Nephron progenitor cell (in vitro differentiated cells): ENCODE results near the gene SLC25A38.

Source experiments
- DNase-seq: peaks from one replicate; pipeline ENCODE4 v3.0.0; 2021
- H3K27ac Mint-ChIP-seq: 2 replicates; pipeline ENCODE4 v1.8.0; 2021; ENCODE audit warnings: mild to moderate bottlenecking, moderate library complexity, mixed read lengths
- H3K27me3 Mint-ChIP-seq: 2 replicates; pipeline ENCODE4 v1.8.0; 2021; ENCODE audit warnings: mild to moderate bottlenecking, low read depth, mixed read lengths; ENCODE audit not compliant: poor library complexity
- H3K36me3 Mint-ChIP-seq: 2 replicates; pipeline ENCODE4 v1.8.0; 2021; ENCODE audit warnings: low read depth, mixed read lengths
- H3K4me1 Mint-ChIP-seq: 2 replicates; pipeline ENCODE4 v1.8.0; 2021; ENCODE audit warnings: mixed read lengths
- H3K4me3 Mint-ChIP-seq: 2 replicates; pipeline ENCODE4 v1.8.0; 2021; ENCODE audit warnings: mild to moderate bottlenecking, moderate library complexity, mixed read lengths
- H3K9me3 Mint-ChIP-seq: 2 replicates; pipeline ENCODE4 v1.8.0; 2021; ENCODE audit warnings: mild to moderate bottlenecking, moderate library complexity, mixed read lengths
- CTCF ChIP-seq: fragments of 200-600 bp; sonication (generic); IDR thresholded peaks from 2 replicates; pipeline ENCODE4 v1.5.0; 2021; ENCODE audit warnings: antibody characterized with exemption

SLC25A38 gene

DNA sequence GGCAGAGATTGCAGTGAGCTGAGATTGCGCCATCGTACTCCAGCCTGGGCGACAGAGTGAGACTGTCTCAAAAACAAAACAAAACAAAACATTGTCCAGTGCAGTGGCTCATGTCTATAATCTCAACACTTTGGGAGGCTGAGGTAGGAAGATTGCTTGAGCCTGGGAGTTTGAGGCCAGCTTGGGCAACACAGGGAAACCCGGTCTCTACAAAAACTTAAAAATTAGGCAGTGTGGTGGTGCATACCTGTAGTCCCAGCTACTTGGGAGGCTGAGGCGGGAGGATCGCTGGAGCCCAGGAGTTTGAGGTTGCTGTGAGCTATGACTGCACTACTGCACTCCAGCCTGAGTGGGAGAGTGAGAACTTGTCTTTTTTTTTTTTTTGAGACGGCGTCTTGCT is 57.1 kb downstream of the SLC25A38 start:
- H3K36me3 Mint-ChIP-seq = no peaks in the 10 kb centered on the region
- H3K4me3 Mint-ChIP-seq = no peak overlapping the region
- H3K27ac Mint-ChIP-seq = no peak overlapping the region
- H3K27me3 Mint-ChIP-seq = peaks cover 8% of the 10 kb centered on the region
- H3K9me3 Mint-ChIP-seq = no peaks in the 10 kb centered on the region
- no peak for DNase-seq
- no peaks in the 10 kb centered on the region for H3K4me1 Mint-ChIP-seq
- no peak for TF ChIP-seq CTCF

DNA sequence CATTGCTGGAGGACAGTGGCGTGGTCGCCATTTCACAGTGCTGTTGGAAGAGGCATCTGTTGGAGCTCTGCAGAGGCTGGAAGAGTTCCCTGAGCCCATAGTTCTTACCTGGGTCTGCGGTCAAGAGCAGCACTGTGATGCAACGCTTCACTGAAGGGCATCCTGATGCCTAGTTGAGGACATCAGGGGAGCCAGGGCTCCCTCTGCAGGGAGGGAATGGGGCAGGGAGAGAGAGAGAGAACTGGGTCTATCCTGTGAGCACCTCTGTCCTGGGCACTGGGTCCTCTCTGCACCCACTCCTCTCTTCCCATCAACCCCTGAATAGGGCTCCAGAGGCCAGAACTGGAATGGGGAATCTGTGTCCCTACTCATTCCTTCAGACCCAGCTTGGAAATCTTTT is 60.4 kb downstream of the SLC25A38 start:
- H3K9me3 Mint-ChIP-seq = no peaks in the 10 kb centered on the region
- H3K4me3 Mint-ChIP-seq = no peak overlapping the region
- H3K27me3 Mint-ChIP-seq = peaks cover 5% of the 10 kb centered on the region
- no peak for DNase-seq
- peaks cover 8% of the 10 kb centered on the region for H3K4me1 Mint-ChIP-seq
- H3K27ac Mint-ChIP-seq = no peak overlapping the region
- TF ChIP-seq CTCF = no peak
- no peaks in the 10 kb centered on the region for H3K36me3 Mint-ChIP-seq

- Mint-ChIP-seq H3K4me1 (peaks cover 9% of the 10 kb centered on the region), H3K9me3 (no peaks in the 10 kb centered on the region), H3K27ac (no peak overlapping the region), H3K4me3 (no peak overlapping the region), H3K27me3 (peaks cover 2% of the 10 kb centered on the region), H3K36me3 (no peaks in the 10 kb centered on the region)
- DNase-seq = no peak
- TF ChIP-seq CTCF = no peak
These were observed 62.8 kb downstream of the SLC25A38 start for GRCh38 chr3:39445927-39446326.

GRCh38 chr3:39446444-39446843 is 63.3 kb downstream of the SLC25A38 start:
- Mint-ChIP-seq H3K27me3 (peaks cover 3% of the 10 kb centered on the region), H3K9me3 (no peaks in the 10 kb centered on the region), H3K4me1 (peaks cover 9% of the 10 kb centered on the region), H3K4me3 (no peak overlapping the region), H3K27ac (no peak overlapping the region), H3K36me3 (no peaks in the 10 kb centered on the region)
- no peak for DNase-seq
- TF ChIP-seq CTCF = no peak
